Kidney epithelial cell (primary cell): ENCODE data around the gene DOCK3. TPM values are rescaled to one million over a fixed set of nuclear protein-coding genes. Genes with fewer than 3 reads are reported as not detected.

Experiments
- DNase-seq: peaks from one replicate; pipeline ENCODE4 v3.0.0-alpha.2; 2010; ENCODE audit warnings: low read depth
- H3K27me3 ChIP-seq: 2 replicates; pipeline ENCODE4 v1.6.0; 2011; ENCODE audit warnings: low read length; ENCODE audit not compliant: control insufficient read depth, insufficient read depth
- H3K36me3 ChIP-seq: 2 replicates; pipeline ENCODE4 v1.5.1; 2011; ENCODE audit warnings: low read length; ENCODE audit not compliant: control insufficient read depth, insufficient read depth
- H3K4me3 ChIP-seq: 2 replicates; pipeline ENCODE4 v1.5.1; 2011; ENCODE audit warnings: low read depth, mild to moderate bottlenecking, control low read depth, low read length
- total RNA-seq: library from RNA; depleted of rRNA; stranded (reverse); fragments of >200 nt; gene quantifications from 2 replicates; pipeline ENCODE4 v1.2.3, GENCODE V29; 2015
- TF ChIP-seq, protein P1 (sequence below): IDR thresholded peaks from 2 replicates; pipeline ENCODE4 v1.5.1; 2011; ENCODE audit warnings: mild to moderate bottlenecking, moderate library complexity, low read length, control low read depth, inconsistent platforms; ENCODE audit not compliant: insufficient read depth, poor library complexity, severe bottlenecking

Gene DOCK3
- total RNA-seq, 1 donor from 2014 or later, result 1.7 TPM

DNA sequence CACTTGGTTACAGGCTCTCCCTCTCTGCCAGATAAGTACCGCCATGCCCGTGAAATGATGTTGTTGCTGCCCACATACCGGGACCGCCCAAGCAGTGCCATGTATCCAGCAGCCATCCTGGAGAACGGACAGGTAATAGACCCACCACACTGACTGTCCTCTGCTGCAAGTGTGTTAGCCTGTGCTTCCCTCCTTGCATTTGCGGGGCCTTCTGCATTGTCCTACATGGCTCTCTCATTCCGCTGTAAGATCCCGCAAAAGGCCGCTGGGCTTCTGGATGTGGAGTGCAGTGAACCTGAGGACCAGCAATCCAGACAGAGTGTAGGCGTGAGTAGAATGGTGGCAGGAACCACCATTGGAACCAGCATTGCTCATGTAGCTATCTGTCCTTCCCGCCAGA, 699.7 kb downstream of the DOCK3 start:
- Histone ChIP-seq H3K4me3 (no peak overlapping the region), H3K27me3 (no peaks in the 10 kb centered on the region), H3K36me3 (no peaks in the 10 kb centered on the region)
- DNase-seq, result no peak
- TF ChIP-seq, protein P1, sequence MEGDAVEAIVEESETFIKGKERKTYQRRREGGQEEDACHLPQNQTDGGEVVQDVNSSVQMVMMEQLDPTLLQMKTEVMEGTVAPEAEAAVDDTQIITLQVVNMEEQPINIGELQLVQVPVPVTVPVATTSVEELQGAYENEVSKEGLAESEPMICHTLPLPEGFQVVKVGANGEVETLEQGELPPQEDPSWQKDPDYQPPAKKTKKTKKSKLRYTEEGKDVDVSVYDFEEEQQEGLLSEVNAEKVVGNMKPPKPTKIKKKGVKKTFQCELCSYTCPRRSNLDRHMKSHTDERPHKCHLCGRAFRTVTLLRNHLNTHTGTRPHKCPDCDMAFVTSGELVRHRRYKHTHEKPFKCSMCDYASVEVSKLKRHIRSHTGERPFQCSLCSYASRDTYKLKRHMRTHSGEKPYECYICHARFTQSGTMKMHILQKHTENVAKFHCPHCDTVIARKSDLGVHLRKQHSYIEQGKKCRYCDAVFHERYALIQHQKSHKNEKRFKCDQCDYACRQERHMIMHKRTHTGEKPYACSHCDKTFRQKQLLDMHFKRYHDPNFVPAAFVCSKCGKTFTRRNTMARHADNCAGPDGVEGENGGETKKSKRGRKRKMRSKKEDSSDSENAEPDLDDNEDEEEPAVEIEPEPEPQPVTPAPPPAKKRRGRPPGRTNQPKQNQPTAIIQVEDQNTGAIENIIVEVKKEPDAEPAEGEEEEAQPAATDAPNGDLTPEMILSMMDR, result no peak

DNA sequence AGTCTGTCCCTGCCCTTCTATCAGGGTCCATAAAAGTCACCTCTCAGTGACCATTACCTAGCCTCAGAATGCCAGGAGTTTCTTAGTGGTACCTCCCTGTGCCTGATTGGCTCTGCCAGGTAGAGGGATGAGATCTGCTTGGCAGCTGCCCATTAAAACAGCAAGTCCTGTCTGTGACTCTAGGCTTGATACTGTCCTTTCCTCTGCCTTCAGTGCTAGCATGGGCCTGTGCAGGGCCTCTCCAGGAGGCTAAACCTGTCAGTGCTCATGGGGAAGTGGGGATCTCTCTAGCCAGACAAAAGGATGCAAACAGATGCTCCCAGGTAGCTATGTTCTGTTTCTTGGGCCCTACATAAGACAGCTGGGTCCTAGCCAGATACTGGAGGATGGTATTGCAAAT, 700.4 kb downstream of the DOCK3 start:
- no peak overlapping the region for H3K4me3 ChIP-seq
- TF ChIP-seq, protein P1, result no peak
- no peak for DNase-seq
- H3K36me3 ChIP-seq, result no peaks in the 10 kb centered on the region
- no peaks in the 10 kb centered on the region for H3K27me3 ChIP-seq

DNA sequence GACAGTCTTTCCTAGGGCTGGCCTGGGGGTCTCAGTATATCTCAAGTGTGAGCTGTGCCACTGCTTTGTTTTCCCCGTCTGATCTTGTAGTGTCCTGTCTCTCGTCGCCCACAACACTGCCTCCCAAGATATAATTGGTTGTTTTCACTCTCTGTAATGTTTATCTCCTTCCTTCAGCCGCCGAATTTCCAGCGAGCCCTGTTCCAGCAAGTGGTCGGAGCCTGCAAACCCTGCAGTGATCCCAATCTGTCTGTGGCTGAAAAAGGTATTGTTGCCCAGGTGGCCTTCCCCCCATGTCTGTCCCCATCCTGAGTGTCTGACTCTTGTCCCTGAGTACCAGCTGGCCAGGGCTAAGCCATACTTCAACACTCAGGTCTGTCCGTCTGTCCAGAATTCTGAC, 700.8 kb downstream of the DOCK3 start:
- DNase-seq, result no peak
- Histone ChIP-seq H3K36me3 (no peaks in the 10 kb centered on the region), H3K4me3 (no peak overlapping the region), H3K27me3 (no peaks in the 10 kb centered on the region)
- TF ChIP-seq, protein P1, result no peak

DNA sequence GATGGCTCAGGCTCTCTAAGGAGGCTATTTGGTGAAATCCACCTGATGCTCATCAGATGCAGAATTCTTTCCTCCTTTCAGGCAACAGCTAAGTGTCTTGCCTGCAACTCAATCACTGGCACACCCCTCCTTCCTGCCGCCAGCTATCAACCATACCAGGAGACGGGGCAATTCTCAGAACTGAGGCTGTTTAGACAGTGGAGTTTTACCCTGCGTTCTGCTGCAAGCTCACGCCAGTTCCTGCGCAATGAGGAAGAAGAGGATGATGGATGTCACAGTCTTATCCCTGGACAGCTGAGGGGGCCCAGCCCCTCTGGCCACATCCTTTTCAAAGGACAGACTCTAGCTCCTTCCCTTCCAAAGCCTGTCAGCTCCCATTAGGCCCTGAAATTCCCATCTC, 703.3 kb downstream of the DOCK3 start:
- H3K27me3 ChIP-seq, result no peaks in the 10 kb centered on the region
- no peaks in the 10 kb centered on the region for H3K36me3 ChIP-seq
- H3K4me3 ChIP-seq, result no peak overlapping the region
- TF ChIP-seq, protein P1, result no peak
- no peak for DNase-seq

DNA sequence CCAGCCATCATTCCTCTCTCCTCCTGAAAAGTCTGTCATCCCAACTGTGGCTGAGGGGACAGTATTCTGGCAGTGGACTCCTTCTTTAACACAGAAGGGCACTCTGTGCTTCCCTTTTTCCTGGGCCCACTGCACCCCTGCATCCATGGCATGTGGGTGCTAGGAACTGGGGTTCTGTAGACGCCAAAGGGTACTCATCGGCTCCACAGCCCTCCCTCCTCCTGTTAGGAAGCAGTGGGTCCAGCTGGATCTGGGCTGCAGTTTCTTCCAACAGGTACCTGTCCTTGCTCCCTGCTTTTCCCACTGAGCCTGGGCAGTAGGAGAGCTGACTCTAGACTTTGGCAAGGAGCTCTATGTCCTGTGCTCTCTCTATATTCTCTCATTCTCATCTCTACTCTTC, 704.0 kb downstream of the DOCK3 start:
- Histone ChIP-seq H3K4me3 (no peak overlapping the region), H3K36me3 (no peaks in the 10 kb centered on the region), H3K27me3 (no peaks in the 10 kb centered on the region)
- no peak for DNase-seq
- TF ChIP-seq, protein P1, result no peak

DNA sequence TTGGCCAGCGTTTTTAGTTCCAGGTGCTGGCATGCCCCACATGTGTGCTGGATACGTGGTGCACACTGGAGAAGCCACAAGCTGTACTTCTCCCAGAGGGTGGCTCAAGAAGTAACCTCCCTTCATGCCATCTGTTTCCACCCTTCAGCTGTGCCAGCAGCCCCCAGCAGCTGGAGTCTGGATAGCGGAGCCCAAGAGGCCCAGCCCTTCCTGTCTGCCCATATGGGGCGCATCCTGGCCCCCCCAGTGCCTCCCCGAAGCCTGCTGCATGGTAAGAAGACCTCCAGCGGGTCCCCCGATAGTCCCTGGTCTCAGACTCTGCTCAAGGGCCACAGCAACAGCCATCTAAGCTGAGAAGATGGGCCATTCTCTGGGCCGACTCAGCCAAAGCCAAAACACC, 704.6 kb downstream of the DOCK3 start:
- Histone ChIP-seq H3K4me3 (no peak overlapping the region), H3K36me3 (no peaks in the 10 kb centered on the region), H3K27me3 (no peaks in the 10 kb centered on the region)
- TF ChIP-seq, protein P1, result no peak
- DNase-seq, result no peak
